ENCODE data around the gene TMEM40.
"Not testable (repeated sequence)": the region's sequence is repeated elsewhere in the genome, so short reads cannot be mapped to it uniquely, and the experiment has no call there.

The TMEM40 gene

DNA sequence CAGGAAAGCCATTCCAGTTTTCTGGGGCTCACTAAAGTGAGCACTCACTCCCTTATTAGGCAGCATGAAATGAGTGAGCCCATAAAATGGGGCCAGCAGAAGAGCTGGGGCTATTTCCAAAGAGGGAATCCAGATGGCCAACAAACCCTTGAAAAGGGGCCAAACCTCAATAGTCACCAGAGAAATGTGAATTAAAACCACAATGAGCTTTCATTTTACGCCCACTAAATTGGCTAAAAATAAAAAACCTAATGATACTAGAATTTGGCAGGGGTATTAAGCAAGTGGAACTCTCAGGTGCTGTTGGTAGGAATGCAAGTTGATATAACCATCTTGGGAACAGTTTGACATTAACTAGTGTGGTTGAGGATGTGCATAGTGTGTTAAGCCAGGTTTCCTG, 53.1 kb downstream of the TMEM40 start:
- no peak for DNase-seq (ENCODE audit: insufficient read length, low spot score)
- no peak for FAIRE-seq

DNA sequence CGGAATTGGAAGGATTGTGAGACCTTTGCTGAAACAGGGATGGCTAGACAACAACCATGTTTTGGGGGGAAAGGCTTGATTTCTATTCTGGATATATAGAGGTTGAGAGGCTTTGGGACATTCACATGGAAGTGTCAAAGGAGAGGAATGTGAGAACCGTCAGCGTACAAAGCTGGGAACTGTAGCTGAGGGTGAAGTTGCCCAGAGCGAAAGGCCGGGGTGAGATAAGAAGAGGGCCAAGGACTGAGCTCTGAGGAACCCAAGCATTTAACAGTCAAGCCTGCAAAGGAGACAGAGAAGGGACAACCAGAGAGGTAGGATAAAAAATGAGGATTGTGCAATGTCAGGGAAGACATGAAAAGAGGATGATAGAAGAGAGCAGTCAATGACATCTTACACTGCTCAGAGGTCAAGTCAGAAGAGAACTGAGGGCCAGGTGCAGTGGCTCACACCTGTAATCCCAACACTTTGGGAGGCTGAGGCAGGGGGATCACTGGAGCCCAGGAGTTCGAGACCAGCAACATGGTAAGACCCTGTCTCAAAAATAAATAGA, 53.6 kb downstream of the TMEM40 start:
- FAIRE-seq (no peak), DNase-seq (ENCODE audit: insufficient read length, low spot score) (no peak)
- TF ChIP-seq, protein P1, sequence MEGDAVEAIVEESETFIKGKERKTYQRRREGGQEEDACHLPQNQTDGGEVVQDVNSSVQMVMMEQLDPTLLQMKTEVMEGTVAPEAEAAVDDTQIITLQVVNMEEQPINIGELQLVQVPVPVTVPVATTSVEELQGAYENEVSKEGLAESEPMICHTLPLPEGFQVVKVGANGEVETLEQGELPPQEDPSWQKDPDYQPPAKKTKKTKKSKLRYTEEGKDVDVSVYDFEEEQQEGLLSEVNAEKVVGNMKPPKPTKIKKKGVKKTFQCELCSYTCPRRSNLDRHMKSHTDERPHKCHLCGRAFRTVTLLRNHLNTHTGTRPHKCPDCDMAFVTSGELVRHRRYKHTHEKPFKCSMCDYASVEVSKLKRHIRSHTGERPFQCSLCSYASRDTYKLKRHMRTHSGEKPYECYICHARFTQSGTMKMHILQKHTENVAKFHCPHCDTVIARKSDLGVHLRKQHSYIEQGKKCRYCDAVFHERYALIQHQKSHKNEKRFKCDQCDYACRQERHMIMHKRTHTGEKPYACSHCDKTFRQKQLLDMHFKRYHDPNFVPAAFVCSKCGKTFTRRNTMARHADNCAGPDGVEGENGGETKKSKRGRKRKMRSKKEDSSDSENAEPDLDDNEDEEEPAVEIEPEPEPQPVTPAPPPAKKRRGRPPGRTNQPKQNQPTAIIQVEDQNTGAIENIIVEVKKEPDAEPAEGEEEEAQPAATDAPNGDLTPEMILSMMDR (IDR thresholded peaks at IDR 0.05; ENCODE audit: insufficient read depth, missing control alignments): no peak

More for the DNA sequence above, 53.1 kb downstream of the TMEM40 start:
- TF ChIP-seq, protein P1 (IDR thresholded peaks at IDR 0.05; ENCODE audit: insufficient read depth, missing control alignments): no peak

DNA sequence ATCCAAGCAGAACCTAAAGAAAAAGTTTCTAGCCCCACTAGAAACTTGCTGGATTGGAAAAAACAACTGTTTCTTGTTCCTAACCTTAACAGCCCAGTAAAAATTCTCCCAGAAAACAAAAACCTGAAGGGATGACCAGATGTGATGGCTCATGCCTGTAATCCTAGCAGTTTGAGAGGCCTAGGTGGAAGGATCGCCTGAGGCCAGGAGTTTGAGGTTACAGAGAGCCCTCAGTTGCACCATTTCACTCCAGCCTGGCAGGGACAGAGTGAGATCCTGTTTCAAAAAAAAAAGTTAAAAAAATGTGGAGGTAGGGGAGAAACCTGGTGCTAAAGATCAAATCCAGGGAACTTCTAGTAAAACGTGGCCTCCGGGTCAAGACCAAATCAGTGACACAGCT, 56.6 kb downstream of the TMEM40 start:
- DNase-seq (ENCODE audit: insufficient read length, low spot score) (no peak), FAIRE-seq (no peak)
- TF ChIP-seq, protein P1 (IDR thresholded peaks at IDR 0.05; ENCODE audit: insufficient read depth, missing control alignments): no peak

DNA sequence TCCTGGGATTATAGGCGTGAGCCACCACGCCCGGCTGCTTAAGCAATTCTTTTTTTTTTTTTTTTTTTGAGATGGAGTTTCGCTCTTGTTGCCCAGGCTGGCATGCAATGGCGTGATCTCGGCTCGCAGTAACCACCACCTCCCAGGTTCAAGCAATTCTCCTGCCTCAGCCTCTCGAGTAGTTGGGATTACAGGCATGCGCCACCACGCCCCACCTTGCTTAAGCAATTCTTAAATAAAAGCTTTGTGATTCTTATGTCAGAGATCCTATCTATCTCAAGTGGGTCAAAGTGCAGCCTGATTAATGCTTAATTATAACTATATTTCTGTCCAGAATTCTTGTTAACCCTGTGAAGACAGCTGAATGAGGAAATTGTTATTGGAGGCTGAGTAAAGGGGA, 57.5 kb downstream of the TMEM40 start:
- not testable (repeated sequence) for DNase-seq (ENCODE audit: insufficient read length, low spot score); FAIRE-seq

DNA sequence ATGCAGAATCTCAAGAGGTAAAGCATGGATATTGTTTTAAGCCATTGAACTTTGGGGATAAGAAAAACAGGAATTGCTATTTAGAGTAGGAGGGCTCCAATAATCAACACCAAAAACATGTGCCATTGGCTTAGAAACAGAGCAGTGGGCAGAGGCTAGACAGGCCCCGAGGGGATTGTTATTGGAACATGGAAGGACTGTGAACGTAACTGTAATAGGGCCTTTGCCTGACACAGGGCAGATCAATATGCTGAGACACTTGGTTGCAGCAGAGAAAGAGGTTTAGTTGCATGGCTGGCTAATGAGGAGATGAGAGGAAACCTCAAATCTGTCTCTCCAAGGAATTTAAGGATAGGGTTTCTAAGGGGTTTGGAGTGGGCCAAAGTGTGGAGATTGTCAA, 58.3 kb downstream of the TMEM40 start:
- FAIRE-seq (no peak), DNase-seq (ENCODE audit: insufficient read length, low spot score) (no peak)
- TF ChIP-seq, protein P1 (IDR thresholded peaks at IDR 0.05; ENCODE audit: insufficient read depth, missing control alignments): no peak

DNA sequence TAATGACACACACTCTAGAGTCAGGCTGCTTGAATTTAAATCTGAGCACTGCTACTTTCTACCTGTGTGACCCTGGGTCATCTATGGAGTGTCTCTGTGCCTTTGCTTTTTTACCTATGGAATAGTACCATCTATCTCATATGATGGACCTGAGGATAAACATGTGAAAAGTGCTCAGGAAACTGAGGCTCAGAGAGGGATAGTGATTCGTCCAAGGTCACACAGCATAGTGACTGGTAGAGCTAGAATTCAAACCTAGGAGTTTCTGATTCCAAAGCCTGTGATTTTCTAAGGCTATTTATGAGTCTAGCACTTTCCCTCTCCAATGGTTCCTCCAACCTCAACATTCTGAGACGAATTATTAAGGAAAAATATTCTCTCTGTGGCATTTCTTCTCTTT, 63.1 kb downstream of the TMEM40 start:
- TF ChIP-seq, protein P1 (IDR thresholded peaks at IDR 0.05; ENCODE audit: insufficient read depth, missing control alignments): no peak
- DNase-seq (ENCODE audit: insufficient read length, low spot score): no peak
- FAIRE-seq: no peak

DNA sequence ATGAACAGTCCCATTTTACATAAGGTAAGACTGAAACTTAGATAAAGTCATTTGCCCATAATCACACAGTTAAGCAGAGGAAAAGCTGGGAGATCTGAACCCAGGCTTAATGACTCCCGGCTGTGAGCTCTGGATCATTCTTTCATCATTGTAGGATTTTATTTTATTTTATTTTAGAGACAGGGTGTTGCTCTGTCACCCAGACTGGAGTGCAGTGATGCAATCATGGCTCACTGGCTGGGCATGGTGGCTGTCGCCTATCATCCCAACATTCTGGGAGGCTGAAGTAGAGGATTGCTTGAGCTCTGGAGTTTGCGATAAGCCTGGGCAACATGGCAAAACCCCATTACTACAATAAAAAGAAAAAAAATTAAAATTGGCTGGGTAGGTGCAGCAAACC, 63.9 kb downstream of the TMEM40 start:
- FAIRE-seq (no peak), DNase-seq (ENCODE audit: insufficient read length, low spot score) (no peak)
- TF ChIP-seq, protein P1 (IDR thresholded peaks at IDR 0.05; ENCODE audit: insufficient read depth, missing control alignments): no peak

DNA sequence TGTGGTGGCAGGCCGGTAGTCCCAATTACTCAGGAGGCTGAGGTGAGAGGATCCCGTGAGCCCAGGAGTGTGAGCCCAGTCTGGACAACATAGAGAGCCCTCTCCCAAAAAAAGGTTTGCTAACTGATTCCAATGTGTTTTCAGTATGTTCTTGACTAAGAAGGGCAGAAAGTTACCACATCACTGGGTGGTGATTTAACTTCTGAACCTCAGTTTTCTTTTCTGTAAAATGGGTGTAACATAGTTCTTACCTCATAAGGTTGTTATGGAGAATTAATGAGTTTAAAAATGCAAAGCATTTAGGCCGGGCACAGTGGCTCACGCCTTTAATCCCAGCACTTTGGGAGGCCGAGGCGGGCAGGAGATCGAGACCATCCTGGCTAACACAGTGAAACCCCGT, 66.6 kb downstream of the TMEM40 start:
- FAIRE-seq: no peak
- no peak for DNase-seq (ENCODE audit: insufficient read length, low spot score)
- TF ChIP-seq, protein P1 (IDR thresholded peaks at IDR 0.05; ENCODE audit: insufficient read depth, missing control alignments): no peak

Data from D721Med (cell line).